Mesendoderm (in vitro differentiated cells): ENCODE data around the gene PPP2R3A.
"Not testable (repeated sequence)": the region's sequence is repeated elsewhere in the genome, so short reads cannot be mapped to it uniquely, and the experiment has no call there.

Source experiments
- DNase-seq: peaks from one replicate; pipeline ENCODE4 v3.0.0; 2013
- H2AK5ac ChIP-seq: 2 replicates; pipeline ENCODE4 v1.6.1; 2013; ENCODE audit warnings: low read length, inconsistent platforms
- H2BK120ac ChIP-seq: 2 replicates; pipeline ENCODE4 v1.6.1; 2013; ENCODE audit warnings: low read depth, mild to moderate bottlenecking, low read length, moderate library complexity, mixed read lengths
- H2BK15ac ChIP-seq: replicated peaks from 2 replicates; pipeline ENCODE4 v1.6.1; 2013; ENCODE audit warnings: low read depth, mild to moderate bottlenecking, moderate library complexity
- H2BK5ac ChIP-seq: 2 replicates; pipeline ENCODE4 v1.6.1; 2013; ENCODE audit warnings: low read length, inconsistent platforms
- H3K18ac ChIP-seq: 2 replicates; pipeline ENCODE4 v1.6.1; 2013; ENCODE audit warnings: mild to moderate bottlenecking, low read length, mixed read lengths
- H3K23ac ChIP-seq: one replicate; pipeline ENCODE4 v1.6.1; 2013; ENCODE audit warnings: low read length
- H3K27ac ChIP-seq: 2 replicates; pipeline ENCODE4 v1.5.1; 2013; ENCODE audit warnings: low read depth, mild to moderate bottlenecking, inconsistent platforms, low read length, moderate library complexity
- H3K27me3 ChIP-seq: 2 replicates; pipeline ENCODE4 v1.6.1; 2013; ENCODE audit warnings: low read length, control low read depth, mild to moderate bottlenecking, inconsistent platforms; ENCODE audit not compliant: insufficient read depth, poor library complexity
- H3K36me3 ChIP-seq: 2 replicates; pipeline ENCODE4 v1.6.1; 2013; ENCODE audit warnings: low read length, inconsistent platforms; ENCODE audit not compliant: control insufficient read depth, insufficient read depth
- H3K4ac ChIP-seq: one replicate; pipeline ENCODE4 v1.6.1; 2013; ENCODE audit warnings: low read depth, mild to moderate bottlenecking, low read length, moderate library complexity
- H3K4me1 ChIP-seq: 2 replicates; pipeline ENCODE4 v1.6.1; 2013; ENCODE audit warnings: low read depth, low read length, inconsistent platforms; ENCODE audit not compliant: control insufficient read depth
- H3K4me2 ChIP-seq: 2 replicates; pipeline ENCODE4 v1.6.1; 2013; ENCODE audit warnings: low read length
- H3K4me3 ChIP-seq: 2 replicates; pipeline ENCODE4 v1.5.1; 2013; ENCODE audit warnings: mild to moderate bottlenecking, low read length
- H3K56ac ChIP-seq: one replicate; pipeline ENCODE4 v1.6.1; 2013; ENCODE audit warnings: low read length
- H3K79me1 ChIP-seq: 2 replicates; pipeline ENCODE4 v1.6.1; 2013; ENCODE audit warnings: low read length, inconsistent platforms
- H3K79me2 ChIP-seq: 2 replicates; pipeline ENCODE4 v1.6.1; 2013; ENCODE audit warnings: mild to moderate bottlenecking, low read length; ENCODE audit not compliant: control insufficient read depth, insufficient read depth
- H3K9ac ChIP-seq: 2 replicates; pipeline ENCODE4 v1.6.1; 2013; ENCODE audit warnings: low read length, inconsistent platforms
- H4K5ac ChIP-seq: one replicate; pipeline ENCODE4 v1.6.1; 2013; ENCODE audit warnings: low read length
- H4K8ac ChIP-seq: one replicate; pipeline ENCODE4 v1.6.1; 2013; ENCODE audit warnings: low read depth, mild to moderate bottlenecking, control low read depth, low read length, moderate library complexity
- WGBS: extraction: QIAGEN DNeasy Blood & Tissue Kit; methylation state at CpG from one replicate; pipeline ENCODE4 v1.1.7; 2013; ENCODE audit warnings: low lambda C conversion rate, missing lambda C conversion rate; ENCODE audit not compliant: insufficient coverage; ENCODE audit errors: extremely low coverage; 5-methylcytosine and 5-hydroxymethylcytosine counted together

Gene PPP2R3A

GRCh38 chr3:136144397-136144796 lies 178.9 kb downstream of the PPP2R3A start:
- DNase-seq, H4K8ac ChIP-seq, H3K79me2 ChIP-seq, H2BK5ac ChIP-seq, H2AK5ac ChIP-seq, H3K27ac ChIP-seq, H2BK15ac ChIP-seq, H3K9ac ChIP-seq, H3K4me2 ChIP-seq, H3K27me3 ChIP-seq, H3K4me1 ChIP-seq, H3K4me3 ChIP-seq, H3K36me3 ChIP-seq, H3K79me1 ChIP-seq, H3K23ac ChIP-seq, H4K5ac ChIP-seq, H3K18ac ChIP-seq, H3K4ac ChIP-seq, H2BK120ac ChIP-seq, H3K56ac ChIP-seq: not testable (repeated sequence)
- no CpG with 5 or more reads among the region's 4 CpGs for WGBS

GRCh38 chr3:136146981-136147729 lies 181.6 kb downstream of the PPP2R3A start:
- H3K4me3 ChIP-seq, result no peak overlapping the region
- H3K18ac ChIP-seq, result no peak overlapping the region
- H3K23ac ChIP-seq, result no peak overlapping the region
- H3K4me1 ChIP-seq, result peaks cover 2% of the 10 kb centered on the region
- H3K36me3 ChIP-seq, result peaks cover 3% of the 10 kb centered on the region
- no peak overlapping the region for H3K56ac ChIP-seq
- no CpG with 5 or more reads among the region's 6 CpGs for WGBS
- H4K5ac ChIP-seq, result no peak overlapping the region
- DNase-seq, result no peak
- peaks cover 10% of the 10 kb centered on the region for H3K79me1 ChIP-seq
- no peak overlapping the region for H2BK5ac ChIP-seq
- no peak overlapping the region for H2BK15ac ChIP-seq
- H2BK120ac ChIP-seq, result no peak overlapping the region
- H3K9ac ChIP-seq, result no peak overlapping the region
- no peaks in the 10 kb centered on the region for H3K27me3 ChIP-seq
- no peak overlapping the region for H3K4me2 ChIP-seq
- no peak overlapping the region for H4K8ac ChIP-seq
- no peak overlapping the region for H3K27ac ChIP-seq
- H3K4ac ChIP-seq, result no peak overlapping the region
- H2AK5ac ChIP-seq, result no peak overlapping the region
- H3K79me2 ChIP-seq, result peaks cover 8% of the 10 kb centered on the region

GRCh38 chr3:136149667-136150066 lies 184.1 kb downstream of the PPP2R3A start:
- no peak overlapping the region for H3K4me3 ChIP-seq
- H3K4ac ChIP-seq, result no peak overlapping the region
- H3K23ac ChIP-seq, result no peak overlapping the region
- no peak overlapping the region for H4K8ac ChIP-seq
- H2BK15ac ChIP-seq, result no peak overlapping the region
- H3K56ac ChIP-seq, result no peak overlapping the region
- H2BK120ac ChIP-seq, result no peak overlapping the region
- H3K18ac ChIP-seq, result no peak overlapping the region
- H2BK5ac ChIP-seq, result no peak overlapping the region
- H3K36me3 ChIP-seq, result peaks cover 6% of the 10 kb centered on the region
- no CpG with 5 or more reads among the region's 3 CpGs for WGBS
- no peak overlapping the region for H3K4me2 ChIP-seq
- no peaks in the 10 kb centered on the region for H3K4me1 ChIP-seq
- no peak overlapping the region for H4K5ac ChIP-seq
- H3K79me2 ChIP-seq, result peaks cover 19% of the 10 kb centered on the region
- no peak for DNase-seq
- peaks cover 16% of the 10 kb centered on the region for H3K79me1 ChIP-seq
- no peak overlapping the region for H3K27ac ChIP-seq
- no peaks in the 10 kb centered on the region for H3K27me3 ChIP-seq
- H3K9ac ChIP-seq, result no peak overlapping the region
- H2AK5ac ChIP-seq, result no peak overlapping the region

- Histone ChIP-seq H3K18ac (no peak overlapping the region), H2AK5ac (no peak overlapping the region), H3K9ac (no peak overlapping the region), H2BK15ac (no peak overlapping the region), H4K5ac (no peak overlapping the region), H4K8ac (no peak overlapping the region), H3K23ac (no peak overlapping the region), H3K4me2 (no peak overlapping the region), H3K36me3 (peaks cover 6% of the 10 kb centered on the region), H3K56ac (no peak overlapping the region), H3K79me2 (peaks cover 27% of the 10 kb centered on the region), H2BK5ac (no peak overlapping the region), H3K4me1 (no peaks in the 10 kb centered on the region), H3K4me3 (no peak overlapping the region), H3K79me1 (peaks cover 16% of the 10 kb centered on the region), H3K27ac (no peak overlapping the region), H3K27me3 (no peaks in the 10 kb centered on the region), H2BK120ac (no peak overlapping the region), H3K4ac (no peak overlapping the region)
- no CpG with 5 or more reads among the region's 10 CpGs for WGBS
- DNase-seq, result no peak
Observed at GRCh38 chr3:136151219-136151618, 185.7 kb downstream of the PPP2R3A start.

- Histone ChIP-seq H3K27ac (no peak overlapping the region), H3K4me2 (no peak overlapping the region), H3K23ac (no peak overlapping the region), H2BK15ac (no peak overlapping the region), H3K4ac (no peak overlapping the region), H4K8ac (no peak overlapping the region), H3K9ac (no peak overlapping the region), H2AK5ac (no peak overlapping the region), H3K36me3 (peaks cover 6% of the 10 kb centered on the region), H3K4me3 (no peak overlapping the region), H2BK120ac (no peak overlapping the region), H2BK5ac (no peak overlapping the region), H3K79me2 (peaks cover 34% of the 10 kb centered on the region), H3K56ac (no peak overlapping the region), H4K5ac (no peak overlapping the region), H3K18ac (no peak overlapping the region), H3K4me1 (no peaks in the 10 kb centered on the region), H3K27me3 (no peaks in the 10 kb centered on the region), H3K79me1 (peaks cover 16% of the 10 kb centered on the region)
- no peak for DNase-seq
- WGBS, result no CpG with 5 or more reads among the region's 4 CpGs
Observed at GRCh38 chr3:136152176-136152843, 186.8 kb downstream of the PPP2R3A start.
